ENCODE measurements around the gene PDGFRB. TPM values are rescaled to one million over a fixed set of nuclear protein-coding genes. Genes with fewer than 3 reads are reported as not detected.

Gene PDGFRB
- polyA plus RNA-seq, 1 donor from 2014 or later: not detected

DNA sequence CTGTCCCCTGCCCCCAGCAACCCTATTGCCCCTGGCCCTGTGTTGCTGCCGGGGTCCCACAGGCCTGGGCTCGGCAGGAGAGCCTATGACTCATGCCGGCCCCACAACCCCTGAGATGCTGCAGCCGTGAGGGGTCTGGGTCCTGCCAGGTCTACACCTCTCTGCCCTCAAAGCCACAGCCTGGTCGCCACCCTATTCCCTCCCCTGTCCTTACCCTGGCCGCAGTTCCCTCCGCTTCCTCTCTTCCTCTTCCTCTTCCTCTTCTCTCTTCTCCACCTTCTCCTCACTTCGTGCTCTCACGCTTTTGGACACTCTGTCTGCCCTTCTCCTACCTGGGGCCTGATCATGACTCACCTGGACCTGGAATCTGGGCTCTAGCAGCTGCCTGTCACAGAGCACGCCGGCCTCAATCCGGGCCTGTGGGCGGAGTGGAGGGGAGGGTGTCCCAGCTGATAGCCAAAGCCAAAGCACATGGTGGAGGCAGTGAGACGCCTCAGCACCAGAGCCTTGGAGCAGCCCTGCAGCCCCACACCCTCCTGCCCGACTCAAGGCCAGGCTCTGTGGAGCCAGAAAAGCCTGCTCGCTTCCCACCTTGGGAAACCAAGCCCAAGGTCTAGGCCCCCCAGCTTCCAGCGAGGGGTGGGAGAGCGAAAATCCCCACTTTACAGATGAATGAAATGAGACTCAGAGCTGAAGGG, 42.4 kb downstream of the PDGFRB start:
- no peak for TF ChIP-seq RAD21 (conservative IDR thresholded peaks at IDR 0.05)
- Histone ChIP-seq H3F3A (ENCODE audit: insufficient read depth, low read length, poor library complexity, severe bottlenecking) (no peaks in the 10 kb centered on the region), H2AFZ (ENCODE audit: low read depth, low read length) (no peak overlapping the region), H3K9me2 (ENCODE audit: insufficient read depth, low read length) (no peaks in the 10 kb centered on the region), H3K4me2 (ENCODE audit: low read length) (no peak overlapping the region), H3K79me2 (replicated peaks; ENCODE audit: insufficient read depth, low read length) (no peaks in the 10 kb centered on the region), H3K9me3 (ENCODE audit: low read length) (no peaks in the 10 kb centered on the region), H3K9ac (ENCODE audit: low read length) (no peak overlapping the region), H3K27me3 (ENCODE audit: insufficient read depth, low read depth, low read length) (no peaks in the 10 kb centered on the region), H3K27ac (ENCODE audit: low read length) (no peak overlapping the region), H3K4me3 (ENCODE audit: low read length) (no peak overlapping the region), H3K36me3 (ENCODE audit: insufficient read depth, low read length) (no peaks in the 10 kb centered on the region), H4K20me1 (ENCODE audit: insufficient read depth) (no peaks in the 10 kb centered on the region)

- H3K4me2 ChIP-seq (ENCODE audit: low read length): no peak overlapping the region
These were observed 43.2 kb downstream of the PDGFRB start for GRCh38 chr5:150112201-150113046.

More at GRCh38 chr5:150112201-150113046, 43.2 kb downstream of the PDGFRB start:
- no peak overlapping the region for H3K27ac ChIP-seq (ENCODE audit: low read length)
- H2AFZ ChIP-seq (ENCODE audit: low read depth, low read length): no peak overlapping the region
- H3K79me2 ChIP-seq (replicated peaks; ENCODE audit: insufficient read depth, low read length): no peaks in the 10 kb centered on the region
- no peaks in the 10 kb centered on the region for H3F3A ChIP-seq (ENCODE audit: insufficient read depth, low read length, poor library complexity, severe bottlenecking)
- no peaks in the 10 kb centered on the region for H3K36me3 ChIP-seq (ENCODE audit: insufficient read depth, low read length)
- no peaks in the 10 kb centered on the region for H3K9me2 ChIP-seq (ENCODE audit: insufficient read depth, low read length)
- no peaks in the 10 kb centered on the region for H3K27me3 ChIP-seq (ENCODE audit: insufficient read depth, low read depth, low read length)
- H4K20me1 ChIP-seq (ENCODE audit: insufficient read depth): no peaks in the 10 kb centered on the region
- H3K9me3 ChIP-seq (ENCODE audit: low read length): no peaks in the 10 kb centered on the region
- H3K4me3 ChIP-seq (ENCODE audit: low read length): no peak overlapping the region
- H3K9ac ChIP-seq (ENCODE audit: low read length): no peak overlapping the region
- TF ChIP-seq EZH2 (IDR thresholded peaks at IDR 0.05; ENCODE audit: borderline replicate concordance, insufficient read depth, low read length, poor library complexity, severe bottlenecking) (no peak), RAD21 (conservative IDR thresholded peaks at IDR 0.05) (no peak), SMC3 (conservative IDR thresholded peaks at IDR 0.05; ENCODE audit: poor library complexity) (no peak), EP300 (conservative IDR thresholded peaks at IDR 0.05; ENCODE audit: poor library complexity, severe bottlenecking) (no peak), TAF1 (IDR thresholded peaks at IDR 0.05; ENCODE audit: low read depth) (no peak), POLR2AphosphoS5 (IDR thresholded peaks at IDR 0.05) (no peak), MXI1 (conservative IDR thresholded peaks at IDR 0.05; ENCODE audit: poor library complexity, severe bottlenecking) (no peak), REST (IDR thresholded peaks at IDR 0.05; ENCODE audit: borderline replicate concordance) (no peak)
- TF ChIP-seq, protein P1, sequence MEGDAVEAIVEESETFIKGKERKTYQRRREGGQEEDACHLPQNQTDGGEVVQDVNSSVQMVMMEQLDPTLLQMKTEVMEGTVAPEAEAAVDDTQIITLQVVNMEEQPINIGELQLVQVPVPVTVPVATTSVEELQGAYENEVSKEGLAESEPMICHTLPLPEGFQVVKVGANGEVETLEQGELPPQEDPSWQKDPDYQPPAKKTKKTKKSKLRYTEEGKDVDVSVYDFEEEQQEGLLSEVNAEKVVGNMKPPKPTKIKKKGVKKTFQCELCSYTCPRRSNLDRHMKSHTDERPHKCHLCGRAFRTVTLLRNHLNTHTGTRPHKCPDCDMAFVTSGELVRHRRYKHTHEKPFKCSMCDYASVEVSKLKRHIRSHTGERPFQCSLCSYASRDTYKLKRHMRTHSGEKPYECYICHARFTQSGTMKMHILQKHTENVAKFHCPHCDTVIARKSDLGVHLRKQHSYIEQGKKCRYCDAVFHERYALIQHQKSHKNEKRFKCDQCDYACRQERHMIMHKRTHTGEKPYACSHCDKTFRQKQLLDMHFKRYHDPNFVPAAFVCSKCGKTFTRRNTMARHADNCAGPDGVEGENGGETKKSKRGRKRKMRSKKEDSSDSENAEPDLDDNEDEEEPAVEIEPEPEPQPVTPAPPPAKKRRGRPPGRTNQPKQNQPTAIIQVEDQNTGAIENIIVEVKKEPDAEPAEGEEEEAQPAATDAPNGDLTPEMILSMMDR (IDR thresholded peaks at IDR 0.05; ENCODE audit: poor library complexity, severe bottlenecking): no peak

Measured in neural cell (in vitro differentiated cells).